Thyroid gland (tissue), 4 donors: ENCODE results near the gene PDRG1. TPM values are rescaled to one million over a fixed set of nuclear protein-coding genes. Genes with fewer than 3 reads are reported as not detected.
A peak's percentile ranks its signal among the peaks of the same experiment; 100 is the strongest.

Experiments used
- DNase-seq, 2 donors: peaks; one replicate each; pipeline ENCODE4 v3.0.0-alpha.2; 2019
- H3K27ac ChIP-seq, 3 donors: fragments of 200-600 bp; sonication (generic); 1 replicate in 2 of 3; 2 replicates in 1 of 3; pipeline ENCODE4 v1.5.1; 2016 to 2019; ENCODE audit warnings: mild to moderate bottlenecking in 1 of 3, moderate library complexity in 1 of 3
- H3K27me3 ChIP-seq: fragments of 200-600 bp; sonication (generic); one replicate; pipeline ENCODE4 v1.5.1; 2019
- H3K36me3 ChIP-seq, 2 donors: fragments of 200-600 bp; sonication (generic); one replicate each; pipeline ENCODE4 v1.5.1; 2016 to 2019
- H3K4me1 ChIP-seq, 2 donors: fragments of 200-600 bp; sonication (generic); one replicate each; pipeline ENCODE4 v1.5.1; 2017 to 2019
- H3K4me3 ChIP-seq, 3 donors: fragments of 200-600 bp; sonication (generic); replicated peaks in 1 of 3; 1 replicate in 2 of 3; 2 replicates in 1 of 3; pipeline ENCODE4 v1.5.1; 2016; ENCODE audit warnings: mild to moderate bottlenecking in 1 of 3
- H3K9me3 ChIP-seq: fragments of 200-600 bp; sonication (generic); one replicate; pipeline ENCODE4 v1.5.1; 2017
- POLR2A ChIP-seq, 2 donors: fragments of 450-650 bp; IDR thresholded peaks; one replicate each; pipeline ENCODE4 v1.6.1; 2017; ENCODE audit warnings: antibody characterized with exemption in 2 of 2, mild to moderate bottlenecking in 2 of 2, moderate library complexity in 1 of 2
- WGBS, 2 donors: methylation state at CpG; one replicate each; pipeline ENCODE4 v1.1.5; 2017; 5-methylcytosine and 5-hydroxymethylcytosine counted together
- intact Hi-C: fragments of 100-400 bp; cut with DNase I; formaldehyde crosslinking; loops from one replicate; pipeline ENCODE4 v1.15.1; 2023
- total RNA-seq, 4 donors: library from RNA; depleted of rRNA; stranded (reverse); fragments of >200 nt; gene quantifications; one replicate each; pipeline ENCODE4 v1.2.3, GENCODE V29; 2016
- TF ChIP-seq, protein P1 (sequence below), 6 experiments: fragments of 200-600 bp in 3 of 6; fragments of 450-650 bp in 3 of 6; sonication (generic) in 3 of 6; IDR thresholded peaks; one replicate each; pipeline ENCODE4 v1.5.1; 2016 to 2019; ENCODE audit warnings: antibody characterized with exemption in 6 of 6, mild to moderate bottlenecking in 2 of 6, inconsistent platforms in 1 of 6, moderate library complexity in 1 of 6

PDRG1 gene
- total RNA-seq, 4 donors from 2014 or later = 7.3 to 14.9 (median 9.2) TPM

DNA sequence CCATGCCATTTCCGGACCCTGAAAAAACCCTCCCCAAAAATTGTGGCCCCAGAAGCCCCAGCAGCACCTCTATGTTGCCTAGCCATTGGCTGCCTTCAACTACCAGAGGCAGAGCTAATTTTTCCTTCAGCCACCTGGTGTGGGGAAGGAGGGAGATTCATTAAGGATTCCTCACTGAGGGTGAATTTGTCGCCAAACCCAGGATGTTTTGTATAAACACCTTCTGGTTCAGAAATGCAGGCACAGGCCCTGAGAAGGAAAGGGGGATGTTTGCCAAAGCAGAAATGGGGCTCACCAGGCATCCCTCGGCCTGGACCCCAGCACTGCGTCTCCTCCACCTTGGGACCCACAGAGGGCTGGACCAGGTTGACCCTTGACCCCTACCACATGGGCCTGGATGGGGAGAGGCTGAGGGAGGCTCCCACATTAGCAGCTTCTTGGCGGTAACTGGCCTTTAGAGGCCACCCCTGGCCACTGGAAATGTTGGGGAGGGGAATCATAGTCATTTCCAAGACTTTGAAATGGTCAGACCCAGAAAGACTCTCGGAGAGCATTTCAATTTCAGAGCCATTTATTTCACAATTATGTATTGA lies 1.8 kb upstream of the PDRG1 start:
- WGBS, 2 donors = 79 to 91% methylated on average over 2 to 6 of the region's 6 CpGs
- no peak for TF ChIP-seq POLR2A (IDR thresholded peaks at IDR 0.05)
- TF ChIP-seq, protein P1, sequence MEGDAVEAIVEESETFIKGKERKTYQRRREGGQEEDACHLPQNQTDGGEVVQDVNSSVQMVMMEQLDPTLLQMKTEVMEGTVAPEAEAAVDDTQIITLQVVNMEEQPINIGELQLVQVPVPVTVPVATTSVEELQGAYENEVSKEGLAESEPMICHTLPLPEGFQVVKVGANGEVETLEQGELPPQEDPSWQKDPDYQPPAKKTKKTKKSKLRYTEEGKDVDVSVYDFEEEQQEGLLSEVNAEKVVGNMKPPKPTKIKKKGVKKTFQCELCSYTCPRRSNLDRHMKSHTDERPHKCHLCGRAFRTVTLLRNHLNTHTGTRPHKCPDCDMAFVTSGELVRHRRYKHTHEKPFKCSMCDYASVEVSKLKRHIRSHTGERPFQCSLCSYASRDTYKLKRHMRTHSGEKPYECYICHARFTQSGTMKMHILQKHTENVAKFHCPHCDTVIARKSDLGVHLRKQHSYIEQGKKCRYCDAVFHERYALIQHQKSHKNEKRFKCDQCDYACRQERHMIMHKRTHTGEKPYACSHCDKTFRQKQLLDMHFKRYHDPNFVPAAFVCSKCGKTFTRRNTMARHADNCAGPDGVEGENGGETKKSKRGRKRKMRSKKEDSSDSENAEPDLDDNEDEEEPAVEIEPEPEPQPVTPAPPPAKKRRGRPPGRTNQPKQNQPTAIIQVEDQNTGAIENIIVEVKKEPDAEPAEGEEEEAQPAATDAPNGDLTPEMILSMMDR (IDR thresholded peaks at IDR 0.05) = no peak
- no peak for DNase-seq

DNA sequence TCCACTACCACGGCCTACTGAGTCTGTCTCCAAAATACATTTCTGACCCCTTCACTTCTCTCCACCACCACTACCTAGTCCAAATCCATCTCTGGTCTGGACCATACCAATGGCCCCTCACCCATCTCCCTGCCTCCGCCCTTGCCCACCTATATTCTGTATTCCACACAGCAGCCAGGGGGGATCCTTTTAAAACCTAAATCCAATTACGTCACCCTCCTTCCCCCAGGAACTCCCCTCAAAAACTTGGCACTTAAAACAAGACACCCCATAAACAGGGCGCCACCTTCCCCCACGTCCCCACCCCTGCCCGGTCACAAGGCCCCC lies 680 bp downstream of the PDRG1 start:
- no peak for TF ChIP-seq POLR2A (IDR thresholded peaks at IDR 0.05)
- TF ChIP-seq, protein P1 (IDR thresholded peaks at IDR 0.05) = no peak
- peak overlapping the region; percentile 42 to 81 (median 67) for H3K4me3 ChIP-seq
- peak overlapping the region in 2 of 3 donors; percentile 63 to 84 for H3K27ac ChIP-seq
- peaks cover 10 to 16% of the 10 kb centered on the region in 2 donors for H3K4me1 ChIP-seq
- intact Hi-C loops = no loop called here
- H3K36me3 ChIP-seq = peaks cover 25 to 26% of the 10 kb centered on the region in 2 donors
- no peak for DNase-seq
- WGBS, 2 donors = 5 to 7% methylated on average over 6 of the region's 6 CpGs
- no peaks in the 10 kb centered on the region for H3K27me3 ChIP-seq
- H3K9me3 ChIP-seq = no peaks in the 10 kb centered on the region

More for the DNA sequence above, 1.8 kb upstream of the PDRG1 start:
- no peak overlapping the region for H3K4me3 ChIP-seq
- H3K9me3 ChIP-seq = no peaks in the 10 kb centered on the region
- H3K27ac ChIP-seq = no peak overlapping the region
- H3K36me3 ChIP-seq = peaks cover under 1 to 3% of the 10 kb centered on the region in 2 donors
- H3K27me3 ChIP-seq = no peaks in the 10 kb centered on the region
- H3K4me1 ChIP-seq = peaks cover 10 to 16% of the 10 kb centered on the region in 2 donors
- intact Hi-C loops = loop anchor here (2.0 kb wide), 1 partner anchor 103 kb away; no protein-coding TSS in a partner anchor

DNA sequence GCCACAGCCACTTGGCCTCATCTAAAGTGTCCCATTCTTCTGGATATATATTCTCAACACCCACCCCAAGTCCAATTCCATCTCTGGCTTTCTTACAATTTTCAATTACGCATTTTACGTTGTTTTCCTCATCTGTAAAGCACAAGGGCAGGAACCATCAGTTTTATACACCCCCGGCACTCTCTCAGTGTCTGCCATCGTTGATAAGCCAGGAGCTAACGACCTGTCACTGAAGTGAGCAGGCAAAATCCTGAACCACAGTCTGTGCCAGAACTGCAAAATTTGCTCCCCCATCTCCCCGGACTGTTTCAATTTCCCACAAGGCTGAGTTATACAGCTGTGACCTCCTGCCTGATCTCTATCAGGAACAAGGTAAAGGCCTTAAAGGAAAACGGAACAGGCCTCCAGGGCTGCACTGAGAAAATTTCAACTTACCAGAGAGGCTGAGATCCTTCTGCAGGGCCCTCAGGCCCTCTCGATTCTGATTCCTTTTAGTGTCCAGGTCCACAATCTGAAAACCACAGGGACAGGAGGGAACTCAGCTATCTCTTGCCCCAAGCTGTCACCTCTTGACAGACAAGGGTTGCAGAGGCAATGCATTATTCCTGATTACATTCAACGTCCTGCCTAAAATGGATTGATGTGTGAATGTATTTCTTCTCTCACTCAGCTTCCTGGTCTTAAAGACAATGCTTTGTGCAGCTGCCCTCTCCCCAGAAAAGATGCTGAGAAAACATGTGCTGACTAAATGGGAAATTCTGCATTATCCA lies 1.8 kb downstream of the PDRG1 start:
- no peak overlapping the region for H3K4me3 ChIP-seq
- TF ChIP-seq, protein P1 (IDR thresholded peaks at IDR 0.05) = no peak
- no peak for TF ChIP-seq POLR2A (IDR thresholded peaks at IDR 0.05)

DNA sequence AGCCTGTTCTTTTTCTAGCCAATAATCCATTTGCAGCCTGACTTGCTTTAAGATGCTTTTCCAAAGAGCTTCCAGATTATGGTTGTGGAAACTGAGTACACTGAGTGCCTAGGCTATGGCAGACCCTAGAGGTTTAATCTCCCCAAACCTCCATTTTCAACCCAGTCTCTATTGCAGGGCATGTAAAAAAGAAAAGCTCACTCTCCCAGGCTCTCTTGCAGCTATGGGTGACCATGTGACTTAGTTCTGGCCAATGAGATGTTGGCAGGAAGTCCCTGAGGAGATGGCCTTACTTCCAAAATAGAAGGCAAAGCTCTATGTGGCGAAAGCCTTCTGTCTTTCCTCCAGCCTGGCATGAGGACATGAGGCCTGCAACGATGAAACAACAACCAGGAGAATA lies 3.8 kb downstream of the PDRG1 start:
- intact Hi-C loops = no loop called here
- WGBS, 2 donors = 100% methylated on average over 2 of the region's 2 CpGs
- TF ChIP-seq POLR2A (IDR thresholded peaks at IDR 0.05) = no peak
- DNase-seq = no peak
- Histone ChIP-seq H3K27me3 (no peaks in the 10 kb centered on the region), H3K27ac (no peak overlapping the region), H3K36me3 (peaks cover 40 to 41% of the 10 kb centered on the region in 2 donors), H3K9me3 (no peaks in the 10 kb centered on the region), H3K4me3 (no peak overlapping the region), H3K4me1 (peaks cover 14 to 22% of the 10 kb centered on the region in 2 donors)

More for the DNA sequence above, 1.8 kb downstream of the PDRG1 start:
- DNase-seq = no peak
- peaks cover 34 to 37% of the 10 kb centered on the region in 2 donors for H3K36me3 ChIP-seq
- 80% methylated on average over 9 of the region's 9 CpGs for whole genome bisulfite sequencing, 2 donors
- intact Hi-C loops = no loop called here
- H3K4me1 ChIP-seq = peaks cover 10 to 16% of the 10 kb centered on the region in 2 donors
- no peak overlapping the region for H3K27ac ChIP-seq
- H3K27me3 ChIP-seq = no peaks in the 10 kb centered on the region
- H3K9me3 ChIP-seq = no peaks in the 10 kb centered on the region

DNA sequence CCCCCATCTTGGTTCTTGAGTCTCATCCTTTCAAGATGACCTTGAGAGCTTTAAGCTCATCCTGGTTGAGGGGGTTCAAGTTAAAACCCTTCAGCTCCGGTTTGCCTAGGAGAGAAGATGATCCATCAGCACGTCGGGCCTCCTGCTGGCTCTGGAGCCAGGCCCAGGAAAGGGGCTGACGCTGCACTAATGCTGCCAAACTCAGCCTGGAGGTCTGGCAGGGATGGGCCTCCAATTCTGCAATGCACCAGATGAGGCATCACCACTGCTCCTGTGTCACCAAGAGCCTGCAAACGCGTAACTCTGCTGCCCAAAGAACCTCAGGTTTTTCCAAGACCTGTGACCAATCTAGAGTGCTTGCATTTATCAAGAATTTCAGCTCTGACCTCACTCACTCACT lies 6.1 kb downstream of the PDRG1 start:
- DNase-seq = no peak
- WGBS, 2 donors = 83 to 89% methylated on average over 3 to 5 of the region's 6 CpGs
- peaks cover 9 to 18% of the 10 kb centered on the region in 2 donors for H3K4me1 ChIP-seq
- H3K4me3 ChIP-seq = no peak overlapping the region
- TF ChIP-seq, protein P1 (IDR thresholded peaks at IDR 0.05) = no peak
- no peak for TF ChIP-seq POLR2A (IDR thresholded peaks at IDR 0.05)
- no peaks in the 10 kb centered on the region for H3K9me3 ChIP-seq
- no peak overlapping the region for H3K27ac ChIP-seq
- no peaks in the 10 kb centered on the region for H3K27me3 ChIP-seq
- intact Hi-C loops = no loop called here
- H3K36me3 ChIP-seq = peaks cover 40 to 46% of the 10 kb centered on the region in 2 donors
